Mesothelial cell of epicardium (in vitro differentiated cells): ENCODE results near the gene OR51A4. TPM values are rescaled to one million over a fixed set of nuclear protein-coding genes. Genes with fewer than 3 reads are reported as not detected.

Source experiments
- DNase-seq, 2 experiments: peaks; one replicate each; pipeline ENCODE4 v3.0.0; 2021; ENCODE audit warnings: low spot score in 2 of 2; ENCODE audit not compliant: unreplicated experiment in 2 of 2
- H3K27ac Mint-ChIP-seq: 2 replicates; pipeline ENCODE4 v1.8.0; 2021; ENCODE audit warnings: mixed read lengths
- H3K27me3 Mint-ChIP-seq: 2 replicates; pipeline ENCODE4 v1.8.0; 2021; ENCODE audit warnings: low read depth, mixed read lengths
- H3K36me3 Mint-ChIP-seq: 2 replicates; pipeline ENCODE4 v1.8.0; 2021; ENCODE audit warnings: mixed read lengths
- H3K4me1 Mint-ChIP-seq: 2 replicates; pipeline ENCODE4 v1.8.0; 2021; ENCODE audit warnings: mixed read lengths
- H3K4me3 Mint-ChIP-seq: 2 replicates; pipeline ENCODE4 v1.8.0; 2021; ENCODE audit warnings: mild to moderate bottlenecking, moderate library complexity, mixed read lengths
- H3K9me3 Mint-ChIP-seq: 2 replicates; pipeline ENCODE4 v1.8.0; 2021; ENCODE audit warnings: mixed read lengths
- total RNA-seq: library from RNA; stranded (reverse); gene quantifications from 3 replicates; pipeline ENCODE4 v1.2.1, GENCODE V29; 2021
- TF ChIP-seq, protein P1 (sequence below): fragments of 200-600 bp; sonication (generic); IDR thresholded peaks from one replicate; pipeline ENCODE4 v1.5.0; 2021; ENCODE audit warnings: antibody characterized with exemption; ENCODE audit not compliant: unreplicated experiment

The OR51A4 gene
- not detected in 3 replicates for total RNA-seq

- no peaks in the 10 kb centered on the region for H3K36me3 Mint-ChIP-seq
- no peak for DNase-seq
- TF ChIP-seq, protein P1, sequence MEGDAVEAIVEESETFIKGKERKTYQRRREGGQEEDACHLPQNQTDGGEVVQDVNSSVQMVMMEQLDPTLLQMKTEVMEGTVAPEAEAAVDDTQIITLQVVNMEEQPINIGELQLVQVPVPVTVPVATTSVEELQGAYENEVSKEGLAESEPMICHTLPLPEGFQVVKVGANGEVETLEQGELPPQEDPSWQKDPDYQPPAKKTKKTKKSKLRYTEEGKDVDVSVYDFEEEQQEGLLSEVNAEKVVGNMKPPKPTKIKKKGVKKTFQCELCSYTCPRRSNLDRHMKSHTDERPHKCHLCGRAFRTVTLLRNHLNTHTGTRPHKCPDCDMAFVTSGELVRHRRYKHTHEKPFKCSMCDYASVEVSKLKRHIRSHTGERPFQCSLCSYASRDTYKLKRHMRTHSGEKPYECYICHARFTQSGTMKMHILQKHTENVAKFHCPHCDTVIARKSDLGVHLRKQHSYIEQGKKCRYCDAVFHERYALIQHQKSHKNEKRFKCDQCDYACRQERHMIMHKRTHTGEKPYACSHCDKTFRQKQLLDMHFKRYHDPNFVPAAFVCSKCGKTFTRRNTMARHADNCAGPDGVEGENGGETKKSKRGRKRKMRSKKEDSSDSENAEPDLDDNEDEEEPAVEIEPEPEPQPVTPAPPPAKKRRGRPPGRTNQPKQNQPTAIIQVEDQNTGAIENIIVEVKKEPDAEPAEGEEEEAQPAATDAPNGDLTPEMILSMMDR = no peak
- no peaks in the 10 kb centered on the region for H3K4me1 Mint-ChIP-seq
- no peak within 1 kb of the TSS for H3K4me3 Mint-ChIP-seq
- H3K27me3 Mint-ChIP-seq = peaks cover 25% of the 10 kb centered on the region
- H3K9me3 Mint-ChIP-seq = no peaks in the 10 kb centered on the region
- no peak within 1 kb of the TSS for H3K27ac Mint-ChIP-seq
Observed at GRCh38 chr11:4947505-4947904, at the start of gene OR51A4. Gene OR51A4 (minus strand): TSS chr11:4947605. CDS start chr11:4947100, 505 bp downstream.

DNA sequence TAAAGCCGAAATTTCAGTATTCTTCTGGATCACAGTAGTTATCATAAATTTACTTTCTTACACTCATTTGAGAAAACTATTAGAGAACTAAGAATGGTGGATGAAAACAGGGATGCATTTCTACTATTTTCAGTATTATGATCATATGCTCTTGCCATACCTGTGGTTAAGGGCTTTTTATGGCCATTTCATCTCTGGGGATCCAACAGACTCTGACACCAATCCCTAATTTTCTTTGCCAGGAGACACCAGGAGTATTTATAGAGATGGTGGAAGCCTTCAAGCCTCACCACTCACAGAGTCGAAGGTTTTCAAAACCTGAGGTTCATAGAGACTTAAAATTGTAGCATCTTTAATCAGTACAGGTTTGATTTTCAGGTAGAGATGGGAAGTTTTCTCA, 47.1 kb upstream of the OR51A4 start, which contains the start of gene OR51L1:
TSS of gene OR51L1 (plus strand) at position 301 of the 400 bp plus-strand sequence. CDS start 4,132 bp downstream, outside the sequence.
- DNase-seq = no peak
- no peak within 1 kb of the TSS for H3K27ac Mint-ChIP-seq

DNA sequence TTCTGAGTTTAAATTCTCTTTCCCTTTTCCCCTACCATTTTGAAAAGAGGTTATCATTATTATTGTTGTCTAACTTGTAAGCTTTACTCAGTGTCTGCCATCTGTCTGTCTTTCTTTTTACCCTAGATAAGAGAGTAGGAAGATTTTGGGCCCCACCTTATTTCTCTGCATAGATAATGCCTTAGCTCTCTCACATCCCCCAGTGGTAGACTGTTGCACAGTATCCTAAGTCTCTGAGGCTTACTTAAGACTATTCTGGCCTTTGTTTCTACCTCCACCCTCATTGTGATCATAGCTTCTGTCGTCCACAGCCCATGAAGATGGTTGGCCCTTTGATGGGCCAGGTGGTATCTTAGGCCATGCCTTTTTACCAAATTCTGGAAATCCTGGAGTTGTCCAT, 43.7 kb upstream of the OR51A4 start:
- Mint-ChIP-seq H3K4me1 (no peaks in the 10 kb centered on the region), H3K9me3 (no peaks in the 10 kb centered on the region), H3K4me3 (no peak overlapping the region), H3K36me3 (no peaks in the 10 kb centered on the region), H3K27ac (no peak overlapping the region), H3K27me3 (peaks cover 15% of the 10 kb centered on the region)
- TF ChIP-seq, protein P1 = no peak
- no peak for DNase-seq

More for the DNA sequence above, 47.1 kb upstream of the OR51A4 start, which contains the start of gene OR51L1:
- H3K9me3 Mint-ChIP-seq = no peaks in the 10 kb centered on the region
- H3K27me3 Mint-ChIP-seq = peaks cover 23% of the 10 kb centered on the region
- H3K4me1 Mint-ChIP-seq = no peaks in the 10 kb centered on the region
- TF ChIP-seq, protein P1 = no peak
- H3K36me3 Mint-ChIP-seq = no peaks in the 10 kb centered on the region
- no peak within 1 kb of the TSS for H3K4me3 Mint-ChIP-seq

DNA sequence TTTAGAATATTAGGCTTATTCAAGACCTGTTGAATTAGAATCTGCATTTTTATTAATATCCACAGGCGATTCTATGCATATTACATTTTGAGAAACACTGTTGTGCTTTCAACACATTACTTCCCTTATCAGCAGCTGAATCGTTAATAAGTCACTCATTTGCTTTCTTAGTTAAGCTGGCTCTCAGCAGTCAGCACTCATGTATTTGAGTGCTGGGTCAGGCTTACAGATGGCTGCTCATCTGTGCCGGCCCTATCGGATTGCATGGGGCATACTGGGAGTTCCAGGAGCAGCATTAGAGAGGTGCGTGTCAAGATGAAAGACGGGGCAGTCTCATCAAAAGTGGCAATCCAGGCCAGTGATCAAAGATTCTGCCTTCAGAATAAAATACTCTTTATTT, 36.4 kb upstream of the OR51A4 start:
- no peaks in the 10 kb centered on the region for H3K36me3 Mint-ChIP-seq
- no peak overlapping the region for H3K27ac Mint-ChIP-seq
- no peak for DNase-seq
- TF ChIP-seq, protein P1 = no peak
- H3K4me1 Mint-ChIP-seq = no peaks in the 10 kb centered on the region
- H3K4me3 Mint-ChIP-seq = no peak overlapping the region
- peaks cover 6% of the 10 kb centered on the region for H3K27me3 Mint-ChIP-seq
- no peaks in the 10 kb centered on the region for H3K9me3 Mint-ChIP-seq

GRCh38 chr11:4982678-4983077, 35.3 kb upstream of the OR51A4 start:
- Mint-ChIP-seq H3K9me3 (peaks cover 5% of the 10 kb centered on the region), H3K27me3 (peaks cover 8% of the 10 kb centered on the region), H3K36me3 (no peaks in the 10 kb centered on the region), H3K27ac (no peak overlapping the region), H3K4me1 (no peaks in the 10 kb centered on the region), H3K4me3 (no peak overlapping the region)
- no peak for DNase-seq
- TF ChIP-seq, protein P1 = no peak

DNA sequence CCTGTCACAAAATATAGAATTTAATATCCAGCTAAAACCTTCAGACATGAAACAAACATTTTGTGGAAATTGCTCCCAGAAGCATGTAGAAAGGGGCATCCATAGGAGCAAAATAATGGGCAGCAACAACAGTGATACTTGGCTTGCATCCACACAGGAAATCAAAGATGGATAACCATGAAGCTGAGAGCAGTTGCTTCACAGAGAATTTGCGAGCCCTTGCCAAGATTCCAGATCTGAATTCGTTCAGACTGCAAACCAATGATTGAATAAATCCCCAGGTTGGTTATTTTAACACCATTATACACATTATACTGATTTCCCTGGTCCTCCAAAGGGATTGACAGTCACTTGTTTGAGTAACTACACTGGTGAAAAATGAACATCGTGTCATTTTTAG, 31.6 kb upstream of the OR51A4 start:
- TF ChIP-seq, protein P1 = no peak
- Mint-ChIP-seq H3K4me1 (no peaks in the 10 kb centered on the region), H3K4me3 (no peak overlapping the region), H3K9me3 (peaks cover 6% of the 10 kb centered on the region), H3K27me3 (peaks cover 19% of the 10 kb centered on the region), H3K36me3 (no peaks in the 10 kb centered on the region), H3K27ac (no peak overlapping the region)
- no peak for DNase-seq
